Testis (tissue), 3 donors: ENCODE results near the gene TRMT2A. TPM values are rescaled to one million over a fixed set of nuclear protein-coding genes. Genes with fewer than 3 reads are reported as not detected.

Experiments used
- DNase-seq: peaks from one replicate; pipeline ENCODE4 v3.0.0-alpha.2; 2019
- H3K27ac ChIP-seq, 2 donors: fragments of 200-600 bp; sonication (generic); one replicate each; pipeline ENCODE4 v1.5.1; 2019
- H3K27me3 ChIP-seq: fragments of 200-600 bp; sonication (generic); one replicate; pipeline ENCODE4 v1.5.1; 2019
- H3K36me3 ChIP-seq: fragments of 200-600 bp; sonication (generic); one replicate; pipeline ENCODE4 v1.5.1; 2017; ENCODE audit warnings: low read depth; ENCODE audit errors: missing control alignments
- H3K4me1 ChIP-seq: fragments of 200-600 bp; sonication (generic); one replicate; pipeline ENCODE4 v1.5.1; 2019
- H3K4me3 ChIP-seq, 2 donors: fragments of 200-600 bp; sonication (generic); one replicate each; pipeline ENCODE4 v1.5.1; 2017 to 2019
- H3K9me3 ChIP-seq: fragments of 200-600 bp; sonication (generic); one replicate; pipeline ENCODE4 v1.5.1; 2017
- CTCF ChIP-seq, 3 experiments: fragments of 450-650 bp in 2 of 3; fragments of 200-600 bp in 1 of 3; sonication (generic) in 1 of 3; IDR thresholded peaks; one replicate each; pipeline ENCODE4 v1.5.1; 2016 to 2019; ENCODE audit warnings: antibody characterized with exemption in 3 of 3, mild to moderate bottlenecking in 2 of 3, moderate library complexity in 1 of 3
- POLR2A ChIP-seq: fragments of 450-650 bp; IDR thresholded peaks from one replicate; pipeline ENCODE4 v1.6.1; 2017; ENCODE audit warnings: antibody characterized with exemption, mild to moderate bottlenecking, moderate library complexity
- WGBS, 2 donors: methylation state at CpG; one replicate each; pipeline ENCODE4 v1.1.5; 2018; 5-methylcytosine and 5-hydroxymethylcytosine counted together
- intact Hi-C: fragments of 100-400 bp; cut with DNase I; formaldehyde crosslinking; loops from one replicate; pipeline ENCODE4 v1.15.1; 2023; ENCODE audit warnings: low total_unique reads
- polyA plus RNA-seq: library from polyadenylated mRNA; stranded (reverse); fragments of 350-450 nt; fragmentation: Illumina TruSeq; extraction: RNeasy Lipid Tissue Mini Kit (QIAGEN cat#74804); gene quantifications from one replicate; pipeline ENCODE4 v1.2.3, GENCODE V29; 2014; ENCODE audit warnings: low read depth, low replicate concordance; ENCODE audit not compliant: insufficient read depth
- total RNA-seq, 2 donors: library from RNA; depleted of rRNA; stranded (reverse); fragments of >200 nt; gene quantifications; one replicate each; pipeline ENCODE4 v1.2.3, GENCODE V29; 2016

Gene TRMT2A
- total and polyA plus RNA-seq, 3 donors from 2014 or later = 82.7 to 122 (median 97.2) TPM

GRCh38 chr22:20129747-20130014 lies 12.7 kb upstream of the TRMT2A start:
- intact Hi-C loops = no loop called here
- H3K9me3 ChIP-seq = no peaks in the 10 kb centered on the region
- H3K27ac ChIP-seq = no peak overlapping the region
- no peaks in the 10 kb centered on the region for H3K27me3 ChIP-seq
- no peak for DNase-seq
- H3K36me3 ChIP-seq = no peaks in the 10 kb centered on the region
- peaks cover 33% of the 10 kb centered on the region for H3K4me1 ChIP-seq
- no peak overlapping the region for H3K4me3 ChIP-seq
- WGBS, 2 donors = 69 to 83% methylated on average over 3 of the region's 3 CpGs
- no peak for TF ChIP-seq POLR2A
- TF ChIP-seq CTCF (IDR thresholded peaks at IDR 0.05) = no peak

- WGBS, 2 donors = 36 to 41% methylated on average over 15 to 18 of the region's 18 CpGs
- TF ChIP-seq POLR2A (no peak), CTCF (IDR thresholded peaks at IDR 0.05) (peak; percentile 19 to 25 (median 23))
- H3K27ac ChIP-seq = no peak overlapping the region
- H3K36me3 ChIP-seq = no peaks in the 10 kb centered on the region
- H3K4me3 ChIP-seq = no peak overlapping the region
- H3K9me3 ChIP-seq = no peaks in the 10 kb centered on the region
- DNase-seq = peak; percentile 57
- H3K27me3 ChIP-seq = no peaks in the 10 kb centered on the region
- intact Hi-C loops = no loop called here
- peaks cover 32% of the 10 kb centered on the region for H3K4me1 ChIP-seq
These were observed 12.1 kb upstream of the TRMT2A start for GRCh38 chr22:20128902-20129746.

GRCh38 chr22:20128619-20128901 lies 11.5 kb upstream of the TRMT2A start:
- Histone ChIP-seq H3K9me3 (no peaks in the 10 kb centered on the region), H3K4me3 (no peak overlapping the region), H3K36me3 (no peaks in the 10 kb centered on the region), H3K27ac (no peak overlapping the region), H3K4me1 (peaks cover 28% of the 10 kb centered on the region), H3K27me3 (no peaks in the 10 kb centered on the region)
- WGBS, 2 donors = 50 to 61% methylated on average over 2 of the region's 2 CpGs
- intact Hi-C loops = no loop called here
- DNase-seq = no peak
- TF ChIP-seq CTCF (IDR thresholded peaks at IDR 0.05) (no peak), POLR2A (no peak)

- Histone ChIP-seq H3K36me3 (no peaks in the 10 kb centered on the region), H3K27me3 (no peaks in the 10 kb centered on the region), H3K9me3 (no peaks in the 10 kb centered on the region), H3K27ac (no peak overlapping the region), H3K4me1 (peaks cover 24% of the 10 kb centered on the region), H3K4me3 (no peak overlapping the region)
- WGBS, 2 donors = 80 to 82% methylated on average over 17 of the region's 17 CpGs
- intact Hi-C loops = no loop called here
- no peak for TF ChIP-seq POLR2A
- no peak for TF ChIP-seq CTCF (IDR thresholded peaks at IDR 0.05)
- no peak for DNase-seq
These were observed 11.0 kb upstream of the TRMT2A start for GRCh38 chr22:20127869-20128618.
